ENCODE data around the gene VTCN1.

DNA sequence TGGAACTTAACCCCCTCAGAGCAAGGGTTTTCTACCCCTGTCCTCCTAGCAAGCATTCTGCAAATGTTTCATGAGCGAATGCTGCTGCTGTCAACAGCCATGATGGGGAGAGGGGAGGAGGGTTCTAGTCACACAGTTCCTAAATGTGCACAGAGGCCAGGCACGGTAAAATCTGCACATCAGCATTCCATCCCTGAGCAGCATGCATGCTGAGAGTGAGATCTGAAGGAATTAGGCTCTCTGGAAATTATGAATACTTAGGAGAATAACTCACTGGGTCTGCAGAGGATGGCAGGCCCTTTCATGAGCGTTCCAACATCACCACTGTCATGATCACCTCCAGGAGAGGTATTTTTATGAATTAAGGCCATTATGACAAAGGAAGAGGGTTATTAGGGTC, 2.1 kb downstream of the VTCN1 start:
- TF ChIP-seq, protein P1, sequence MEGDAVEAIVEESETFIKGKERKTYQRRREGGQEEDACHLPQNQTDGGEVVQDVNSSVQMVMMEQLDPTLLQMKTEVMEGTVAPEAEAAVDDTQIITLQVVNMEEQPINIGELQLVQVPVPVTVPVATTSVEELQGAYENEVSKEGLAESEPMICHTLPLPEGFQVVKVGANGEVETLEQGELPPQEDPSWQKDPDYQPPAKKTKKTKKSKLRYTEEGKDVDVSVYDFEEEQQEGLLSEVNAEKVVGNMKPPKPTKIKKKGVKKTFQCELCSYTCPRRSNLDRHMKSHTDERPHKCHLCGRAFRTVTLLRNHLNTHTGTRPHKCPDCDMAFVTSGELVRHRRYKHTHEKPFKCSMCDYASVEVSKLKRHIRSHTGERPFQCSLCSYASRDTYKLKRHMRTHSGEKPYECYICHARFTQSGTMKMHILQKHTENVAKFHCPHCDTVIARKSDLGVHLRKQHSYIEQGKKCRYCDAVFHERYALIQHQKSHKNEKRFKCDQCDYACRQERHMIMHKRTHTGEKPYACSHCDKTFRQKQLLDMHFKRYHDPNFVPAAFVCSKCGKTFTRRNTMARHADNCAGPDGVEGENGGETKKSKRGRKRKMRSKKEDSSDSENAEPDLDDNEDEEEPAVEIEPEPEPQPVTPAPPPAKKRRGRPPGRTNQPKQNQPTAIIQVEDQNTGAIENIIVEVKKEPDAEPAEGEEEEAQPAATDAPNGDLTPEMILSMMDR (IDR thresholded peaks at IDR 0.05) = no peak
- no peak for TF ChIP-seq ZFX (IDR thresholded peaks at IDR 0.05; ENCODE audit: borderline replicate concordance)

All from 22Rv1 (cell line).